GM12875 (cell line): ENCODE measurements around the gene PVALEF.

Experiments used
- H3K4me3 ChIP-seq: one replicate; pipeline ENCODE4 v1.5.1; 2011; ENCODE audit warnings: low read depth, low read length, control low read depth
- CTCF ChIP-seq: IDR thresholded peaks from 2 replicates; pipeline ENCODE4 v1.5.1; 2011; ENCODE audit warnings: low read depth, mild to moderate bottlenecking, control low read depth, inconsistent platforms, low read length, moderate library complexity, borderline replicate concordance; ENCODE audit not compliant: insufficient read depth

The PVALEF gene

GRCh38 chr17:81120149-81120484 is 45.2 kb upstream of the PVALEF start:
- TF ChIP-seq CTCF: no peak
- H3K4me3 ChIP-seq: no peak overlapping the region

GRCh38 chr17:81120695-81121621 is 44.3 kb upstream of the PVALEF start:
- no peak for TF ChIP-seq CTCF
- no peak overlapping the region for H3K4me3 ChIP-seq

GRCh38 chr17:81121841-81122733 is 43.2 kb upstream of the PVALEF start:
- TF ChIP-seq CTCF: no peak
- H3K4me3 ChIP-seq: no peak overlapping the region

- TF ChIP-seq CTCF: no peak
- no peak overlapping the region for H3K4me3 ChIP-seq
Observed at GRCh38 chr17:81123052-81124048, 42.0 kb upstream of the PVALEF start.

- TF ChIP-seq CTCF: no peak
Observed at GRCh38 chr17:81124377-81124776, 40.9 kb upstream of the PVALEF start.

GRCh38 chr17:81125573-81126081 is 39.7 kb upstream of the PVALEF start:
- no peak overlapping the region for H3K4me3 ChIP-seq
- TF ChIP-seq CTCF: no peak

More at GRCh38 chr17:81124377-81124776, 40.9 kb upstream of the PVALEF start:
- no peak overlapping the region for H3K4me3 ChIP-seq
